ENCODE results near the gene GPATCH8.

The GPATCH8 gene

GRCh38 chr17:44448412-44448811 lies 54.8 kb downstream of the GPATCH8 start:
- no peak for DNase-seq

GRCh38 chr17:44444735-44445105 lies 58.5 kb downstream of the GPATCH8 start:
- no peak for DNase-seq

DNA sequence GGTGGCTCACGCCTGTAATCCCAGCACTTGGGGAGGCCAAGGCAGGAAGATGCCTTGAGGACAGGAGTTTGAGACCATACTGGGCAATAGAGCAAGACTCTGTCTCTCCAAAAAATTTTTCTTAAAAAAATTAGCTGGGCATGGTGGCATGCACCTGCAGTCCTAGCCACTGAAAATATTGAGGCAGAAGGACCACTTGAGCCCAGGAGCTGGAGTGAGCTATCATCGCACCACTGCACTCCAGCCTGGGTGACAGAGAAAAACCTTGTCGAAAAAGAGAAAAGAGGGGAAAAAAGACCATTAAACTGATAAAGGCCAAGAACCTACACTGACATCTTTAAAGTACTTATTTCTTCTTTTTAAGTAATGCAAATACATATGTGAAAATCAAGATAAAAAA lies 60.4 kb downstream of the GPATCH8 start:
- no peak for DNase-seq

- no peak for DNase-seq
Observed at GRCh38 chr17:44439168-44439567, 64.0 kb downstream of the GPATCH8 start.

DNA sequence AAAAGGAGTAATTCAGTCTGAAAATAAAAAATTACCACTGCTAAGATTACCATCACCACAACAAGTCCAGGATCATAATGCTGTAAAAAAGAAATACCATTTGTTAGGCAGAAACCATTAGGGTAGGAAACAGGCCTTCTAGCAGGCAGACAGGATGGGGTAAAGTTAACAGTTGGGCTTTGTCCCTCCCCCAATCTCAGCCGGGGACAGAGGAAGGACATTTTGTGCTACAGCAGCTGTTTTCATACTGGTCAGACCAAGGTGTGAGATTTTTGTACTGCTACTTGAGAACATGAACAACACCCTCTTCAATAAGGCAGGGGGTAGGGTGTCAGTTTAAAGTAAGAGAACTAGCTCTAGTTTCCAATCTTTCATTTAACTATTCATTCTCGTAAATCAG lies 64.6 kb downstream of the GPATCH8 start:
- DNase-seq, result no peak

DNA sequence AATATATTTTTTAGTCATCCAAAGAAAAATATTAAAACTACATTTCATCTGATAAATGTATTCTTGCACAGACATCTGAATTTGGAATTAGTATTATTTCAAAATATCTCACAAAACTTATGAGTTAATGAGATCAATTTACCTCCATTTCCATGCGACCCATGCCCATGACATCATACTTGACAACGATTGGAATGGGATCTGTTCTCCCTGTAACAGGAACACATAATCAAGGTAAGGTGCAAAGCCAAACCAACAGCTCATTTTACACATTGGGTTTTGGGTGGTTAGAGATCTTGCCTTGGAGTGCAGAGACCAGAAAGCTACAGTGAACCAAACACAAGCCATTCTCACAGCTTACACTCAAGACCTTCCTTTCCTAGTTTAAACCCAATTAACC lies 66.9 kb downstream of the GPATCH8 start:
- DNase-seq, result no peak

GRCh38 chr17:44432254-44433157 lies 70.7 kb downstream of the GPATCH8 start:
- no peak for DNase-seq

- DNase-seq, result no peak
Observed at GRCh38 chr17:44424828-44425461, 78.3 kb downstream of the GPATCH8 start.

- no peak for DNase-seq
Observed at GRCh38 chr17:44417553-44417952, 85.7 kb downstream of the GPATCH8 start.

DNA sequence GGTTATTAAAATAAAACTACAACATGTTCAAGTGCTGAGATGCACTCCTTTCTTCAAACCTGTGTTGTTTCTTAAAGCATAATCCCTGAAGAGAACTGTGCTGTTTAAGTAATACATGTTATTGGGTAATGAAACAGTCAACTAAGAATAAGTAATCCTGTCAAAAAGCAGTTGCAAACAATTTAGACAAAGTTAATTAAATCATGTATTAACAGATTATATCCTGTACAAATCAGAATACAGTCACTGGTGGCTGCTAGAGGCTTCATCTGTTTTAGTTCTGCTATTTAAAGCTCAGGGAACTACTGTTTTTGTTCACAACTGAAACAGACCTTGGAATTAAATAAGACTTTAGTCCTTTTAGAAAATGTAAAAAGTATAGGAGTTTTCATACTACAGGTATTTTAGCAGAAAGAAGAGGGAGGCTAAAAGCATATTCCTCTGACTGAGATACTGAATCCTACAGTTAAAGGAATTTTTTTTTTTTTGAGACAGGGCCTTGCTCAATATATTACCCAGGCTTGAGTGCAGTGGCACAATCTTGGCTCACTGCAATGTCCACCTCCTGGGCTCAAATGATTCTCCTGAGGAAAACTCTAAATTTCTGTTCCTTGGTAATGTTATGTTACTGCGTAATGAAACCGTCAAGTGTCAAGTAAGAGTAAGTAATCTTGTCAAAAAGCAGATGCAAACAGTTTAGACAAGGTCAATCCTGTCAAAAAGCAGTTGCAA lies 86.5 kb downstream of the GPATCH8 start:
- no peak for DNase-seq

- no peak for DNase-seq
Observed at GRCh38 chr17:44414394-44415155, 88.6 kb downstream of the GPATCH8 start.

DNA sequence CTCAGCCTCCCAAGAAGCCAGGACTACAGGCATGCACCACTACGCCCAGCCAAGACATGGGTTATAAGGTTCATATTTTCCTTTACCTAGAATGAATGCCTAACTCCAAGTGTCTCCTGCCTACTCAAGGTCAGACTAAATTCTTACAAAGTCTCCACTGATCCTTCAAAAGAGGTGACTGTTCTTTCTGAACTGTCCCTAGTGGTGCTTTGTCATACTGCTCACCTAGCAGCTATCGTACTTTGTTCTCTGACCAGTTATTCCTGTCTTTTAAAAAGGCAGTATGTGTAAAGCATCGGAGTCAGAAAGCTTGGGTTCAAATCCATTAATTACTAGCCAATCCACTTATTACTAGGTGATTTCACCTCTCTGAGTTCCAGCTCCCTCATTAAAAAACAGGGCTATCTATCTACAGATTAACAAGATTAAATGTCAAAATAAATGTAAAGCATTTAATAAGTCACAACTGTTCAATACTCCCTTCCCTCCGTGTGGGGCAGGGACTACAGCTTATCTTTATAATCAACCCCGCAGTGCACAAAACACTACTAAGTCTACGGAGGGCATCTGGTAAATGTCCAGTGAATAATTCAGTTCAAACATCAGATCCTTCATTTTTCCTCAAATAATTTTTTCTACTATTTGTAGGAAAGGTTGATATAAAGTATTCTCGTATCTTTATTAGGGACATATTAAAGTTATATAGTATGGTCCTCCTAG lies 93.7 kb downstream of the GPATCH8 start:
- no peak for DNase-seq

DNA sequence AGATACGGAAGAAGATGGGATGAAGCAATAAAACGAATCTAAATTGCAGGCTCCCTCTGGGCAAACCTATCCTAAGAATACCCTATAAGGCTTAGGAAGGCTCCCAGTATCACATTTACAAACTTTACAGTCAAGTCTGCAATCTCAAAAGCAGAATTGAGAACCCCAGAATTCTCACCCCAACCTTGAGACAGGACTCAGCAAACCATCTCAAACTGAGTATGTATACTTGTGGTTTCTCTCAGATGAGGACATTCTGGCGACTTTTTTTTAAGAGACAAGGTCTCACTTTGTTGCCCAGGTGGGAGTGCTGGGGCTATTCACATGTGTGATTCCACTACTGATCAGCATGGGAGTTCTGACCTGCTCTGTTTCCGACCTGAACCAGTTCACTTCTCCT lies 94.4 kb downstream of the GPATCH8 start:
- DNase-seq, result no peak

DNA sequence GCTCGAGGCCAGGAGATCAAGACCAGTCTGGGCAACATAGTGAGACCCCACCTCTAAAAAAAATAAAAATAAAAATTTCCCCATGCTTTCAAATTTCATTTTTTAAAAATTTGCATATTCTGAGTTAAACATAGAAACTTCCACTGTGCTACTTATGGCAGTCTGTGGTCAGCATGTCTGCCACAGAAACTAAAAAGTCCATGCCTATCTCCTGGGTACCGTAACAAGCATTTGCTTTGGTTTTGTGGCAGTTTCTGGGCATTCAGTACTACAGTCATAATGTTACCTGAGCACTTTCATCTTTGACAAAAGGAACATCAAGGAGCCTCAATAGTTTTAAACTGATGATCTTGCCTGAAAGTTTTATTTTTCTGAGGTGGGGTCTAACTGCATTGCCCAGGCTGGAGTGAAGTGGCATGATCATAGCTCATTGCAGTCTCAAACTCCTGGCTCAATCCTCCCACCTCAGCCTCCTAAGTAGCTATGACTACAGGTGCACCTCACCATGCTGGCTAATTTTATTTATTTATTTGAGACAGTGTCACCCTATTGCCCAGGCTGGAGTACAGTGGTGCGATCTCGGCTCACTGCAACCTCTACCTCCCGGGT lies 100.5 kb downstream of the GPATCH8 start:
- DNase-seq, result no peak

GRCh38 chr17:44400226-44400847 lies 102.9 kb downstream of the GPATCH8 start:
- no peak for DNase-seq

GRCh38 chr17:44398692-44399691 lies 104.2 kb downstream of the GPATCH8 start:
- no peak for DNase-seq

GRCh38 chr17:44397479-44398440 lies 105.4 kb downstream of the GPATCH8 start:
- no peak for DNase-seq

- no peak for DNase-seq
Observed at GRCh38 chr17:44396946-44397345, 106.3 kb downstream of the GPATCH8 start.

- DNase-seq, result no peak
Observed at GRCh38 chr17:44394833-44395232, 108.4 kb downstream of the GPATCH8 start.
